ENCODE measurements around the gene RAD9A. TPM values are rescaled to one million over a fixed set of nuclear protein-coding genes. Genes with fewer than 3 reads are reported as not detected.
A peak's percentile ranks its signal among the peaks of the same experiment; 100 is the strongest.

RAD9A gene
- 8.3 and 13.6 TPM in 2 replicates for total RNA-seq

DNA sequence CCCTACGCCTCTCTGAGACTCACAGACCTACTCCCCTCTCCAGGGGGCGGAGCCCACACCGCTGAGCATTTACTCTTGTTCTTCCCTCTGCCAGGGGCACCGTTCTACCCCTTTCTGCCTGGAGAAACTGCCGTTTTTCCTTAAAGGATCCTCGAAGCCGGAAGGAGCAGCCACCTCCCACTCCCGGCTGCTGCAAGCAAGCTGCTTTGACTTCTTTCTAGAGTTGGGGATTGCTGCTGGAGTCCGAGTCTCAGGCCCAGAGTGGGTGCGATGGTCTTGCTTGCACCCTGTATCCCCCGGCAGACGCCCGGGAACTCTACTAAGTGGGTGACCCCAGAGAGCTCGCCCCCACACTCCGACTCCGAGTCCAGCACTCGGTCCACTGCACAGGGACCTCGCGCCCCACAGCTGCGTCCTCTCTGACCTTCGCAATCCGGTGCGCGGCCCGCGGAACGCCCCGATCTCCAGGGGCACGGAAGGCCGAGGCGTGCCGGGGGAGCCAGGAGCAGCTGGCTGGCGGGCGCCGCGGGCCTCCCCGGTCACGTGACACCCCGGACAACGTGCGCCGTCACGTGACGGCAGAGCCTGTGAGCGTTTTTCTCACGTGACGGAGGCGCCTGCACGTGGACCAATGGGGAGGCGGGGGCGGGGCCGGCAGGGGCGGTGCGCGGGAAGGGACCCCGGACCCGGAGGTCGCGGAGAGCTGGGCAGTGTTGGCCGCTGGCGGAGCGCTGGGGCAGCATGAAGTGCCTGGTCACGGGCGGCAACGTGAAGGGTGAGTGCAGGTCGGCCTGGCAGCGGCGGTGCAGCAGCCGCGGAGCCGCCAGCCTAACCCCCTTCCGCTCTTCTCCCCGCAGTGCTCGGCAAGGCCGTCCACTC lies at the start of gene RAD9A:
TSS of gene RAD9A (plus strand) at position 683 of the 879 bp plus-strand sequence. CDS start at position 742, 59 bp downstream.
- TF ChIP-seq, protein P1, sequence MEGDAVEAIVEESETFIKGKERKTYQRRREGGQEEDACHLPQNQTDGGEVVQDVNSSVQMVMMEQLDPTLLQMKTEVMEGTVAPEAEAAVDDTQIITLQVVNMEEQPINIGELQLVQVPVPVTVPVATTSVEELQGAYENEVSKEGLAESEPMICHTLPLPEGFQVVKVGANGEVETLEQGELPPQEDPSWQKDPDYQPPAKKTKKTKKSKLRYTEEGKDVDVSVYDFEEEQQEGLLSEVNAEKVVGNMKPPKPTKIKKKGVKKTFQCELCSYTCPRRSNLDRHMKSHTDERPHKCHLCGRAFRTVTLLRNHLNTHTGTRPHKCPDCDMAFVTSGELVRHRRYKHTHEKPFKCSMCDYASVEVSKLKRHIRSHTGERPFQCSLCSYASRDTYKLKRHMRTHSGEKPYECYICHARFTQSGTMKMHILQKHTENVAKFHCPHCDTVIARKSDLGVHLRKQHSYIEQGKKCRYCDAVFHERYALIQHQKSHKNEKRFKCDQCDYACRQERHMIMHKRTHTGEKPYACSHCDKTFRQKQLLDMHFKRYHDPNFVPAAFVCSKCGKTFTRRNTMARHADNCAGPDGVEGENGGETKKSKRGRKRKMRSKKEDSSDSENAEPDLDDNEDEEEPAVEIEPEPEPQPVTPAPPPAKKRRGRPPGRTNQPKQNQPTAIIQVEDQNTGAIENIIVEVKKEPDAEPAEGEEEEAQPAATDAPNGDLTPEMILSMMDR (IDR thresholded peaks at IDR 0.05; ENCODE audit: insufficient read depth, low read length, poor library complexity, severe bottlenecking) = no peak
- no peaks in the 10 kb centered on the region for H3K36me3 ChIP-seq (ENCODE audit: control insufficient read depth, insufficient read depth, low read length)
- DNase-seq (ENCODE audit: low read depth) = no peak

DNA sequence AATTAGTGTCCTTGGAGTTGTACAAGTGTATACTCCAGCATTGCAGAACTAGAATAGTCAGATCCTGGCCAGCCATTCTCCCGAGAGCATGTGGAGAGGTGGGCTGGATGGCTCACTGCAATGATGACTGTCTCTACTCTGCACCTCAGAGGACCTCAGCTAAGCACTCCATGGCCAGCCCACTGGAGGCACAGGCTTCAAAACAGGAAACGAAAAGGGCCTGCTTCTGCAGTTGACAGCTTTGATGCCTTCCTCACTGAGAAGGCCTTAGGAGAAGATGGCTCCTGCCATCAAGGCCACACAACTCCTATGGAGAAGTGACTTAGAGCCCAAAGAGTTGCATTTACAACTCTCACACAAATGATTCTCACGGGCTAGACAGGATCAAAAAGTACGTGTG lies 47.5 kb upstream of the RAD9A start:
- no peak for DNase-seq (ENCODE audit: low read depth)
- TF ChIP-seq, protein P1 (IDR thresholded peaks at IDR 0.05; ENCODE audit: insufficient read depth, low read length, poor library complexity, severe bottlenecking) = no peak
- Histone ChIP-seq H3K4me3 (ENCODE audit: low read depth, low read length) (no peak overlapping the region), H3K36me3 (ENCODE audit: control insufficient read depth, insufficient read depth, low read length) (no peaks in the 10 kb centered on the region), H3K27me3 (ENCODE audit: control insufficient read depth, insufficient read depth, low read length) (no peaks in the 10 kb centered on the region)

More for the DNA sequence above, at the start of gene RAD9A:
- H3K4me3 ChIP-seq (ENCODE audit: low read depth, low read length) = peak within 1 kb of the TSS; percentile 75
- H3K27me3 ChIP-seq (ENCODE audit: control insufficient read depth, insufficient read depth, low read length) = no peaks in the 10 kb centered on the region

DNA sequence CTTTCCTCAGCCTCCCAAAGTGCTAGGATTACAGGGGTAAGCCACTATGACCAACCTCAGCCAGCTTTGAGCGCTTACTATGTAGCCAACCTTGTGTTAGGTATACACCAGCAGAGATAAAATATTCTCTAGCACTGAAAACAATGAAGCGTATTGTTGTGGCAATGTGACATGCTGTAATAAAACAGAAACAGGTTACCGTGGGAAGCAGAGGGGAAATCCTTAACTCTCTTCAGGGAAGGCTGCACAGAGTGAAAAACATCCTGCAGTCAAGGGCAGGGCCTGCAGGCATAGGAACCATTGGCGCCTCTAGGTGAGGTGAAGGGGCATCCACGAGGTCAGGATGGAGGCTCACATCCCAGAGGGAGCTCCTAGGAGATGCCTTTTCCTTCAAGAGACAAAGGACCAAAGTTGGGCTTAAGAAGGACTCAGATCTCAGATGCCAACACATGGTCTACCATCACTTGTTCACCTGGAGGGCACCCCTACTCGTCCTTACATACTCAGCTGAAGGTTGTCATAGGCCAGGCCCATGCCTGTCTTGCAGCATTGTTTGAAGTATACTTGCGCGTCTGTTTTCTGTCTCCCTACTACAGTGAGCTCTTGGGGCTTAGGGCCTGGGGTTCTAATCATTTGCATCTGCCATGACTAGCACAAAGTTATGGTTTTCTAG lies 46.4 kb upstream of the RAD9A start:
- Histone ChIP-seq H3K36me3 (ENCODE audit: control insufficient read depth, insufficient read depth, low read length) (no peaks in the 10 kb centered on the region), H3K27me3 (ENCODE audit: control insufficient read depth, insufficient read depth, low read length) (no peaks in the 10 kb centered on the region), H3K4me3 (ENCODE audit: low read depth, low read length) (no peak overlapping the region)
- TF ChIP-seq, protein P1 (IDR thresholded peaks at IDR 0.05; ENCODE audit: insufficient read depth, low read length, poor library complexity, severe bottlenecking) = no peak
- no peak for DNase-seq (ENCODE audit: low read depth)

DNA sequence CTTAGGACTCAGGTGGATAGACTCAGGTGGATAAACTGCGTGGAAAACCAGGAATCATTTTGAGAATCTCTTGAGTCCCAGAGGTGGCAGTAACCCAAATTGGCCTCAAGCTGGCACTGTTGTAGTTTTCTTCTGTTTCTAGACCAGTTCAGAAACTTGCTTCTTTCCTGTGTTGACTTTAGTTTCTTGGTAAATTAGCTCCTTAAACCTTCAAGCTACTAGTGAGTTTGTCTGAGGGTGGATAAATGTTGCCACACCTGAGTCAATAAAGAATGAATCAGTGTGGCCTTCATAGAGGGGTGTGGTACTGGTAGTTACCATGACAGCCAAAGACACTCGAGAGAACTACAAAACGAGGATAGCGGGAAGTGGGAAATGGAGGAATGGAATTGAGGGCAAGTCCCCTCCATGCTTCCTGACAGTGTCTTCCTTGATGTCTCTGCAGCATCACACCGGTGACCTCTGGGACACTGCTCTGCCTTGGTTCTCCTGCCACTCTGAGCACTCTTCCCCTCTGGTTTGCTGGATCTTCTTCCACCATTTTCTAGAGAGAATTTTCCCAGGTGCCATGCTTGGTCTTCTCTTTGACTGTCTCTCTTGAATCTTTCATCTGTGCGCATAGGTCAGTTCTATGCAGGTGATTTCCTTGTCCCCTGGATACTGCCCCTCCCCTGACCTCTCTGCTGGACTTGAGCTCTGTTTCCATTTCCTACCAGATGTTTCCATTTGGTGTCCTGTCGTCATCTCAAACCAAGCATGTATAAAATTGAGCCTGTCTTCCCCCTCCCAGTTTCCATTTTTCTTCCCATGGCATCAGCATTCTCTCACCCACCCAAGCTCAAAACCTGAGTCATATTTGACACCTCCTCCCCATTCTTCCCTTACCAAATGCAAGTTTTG lies 45.6 kb upstream of the RAD9A start:
- H3K27me3 ChIP-seq (ENCODE audit: control insufficient read depth, insufficient read depth, low read length) = no peaks in the 10 kb centered on the region
- TF ChIP-seq, protein P1 (IDR thresholded peaks at IDR 0.05; ENCODE audit: insufficient read depth, low read length, poor library complexity, severe bottlenecking) = peak; percentile 83
- H3K36me3 ChIP-seq (ENCODE audit: control insufficient read depth, insufficient read depth, low read length) = no peaks in the 10 kb centered on the region
- DNase-seq (ENCODE audit: low read depth) = no peak
- H3K4me3 ChIP-seq (ENCODE audit: low read depth, low read length) = no peak overlapping the region

DNA sequence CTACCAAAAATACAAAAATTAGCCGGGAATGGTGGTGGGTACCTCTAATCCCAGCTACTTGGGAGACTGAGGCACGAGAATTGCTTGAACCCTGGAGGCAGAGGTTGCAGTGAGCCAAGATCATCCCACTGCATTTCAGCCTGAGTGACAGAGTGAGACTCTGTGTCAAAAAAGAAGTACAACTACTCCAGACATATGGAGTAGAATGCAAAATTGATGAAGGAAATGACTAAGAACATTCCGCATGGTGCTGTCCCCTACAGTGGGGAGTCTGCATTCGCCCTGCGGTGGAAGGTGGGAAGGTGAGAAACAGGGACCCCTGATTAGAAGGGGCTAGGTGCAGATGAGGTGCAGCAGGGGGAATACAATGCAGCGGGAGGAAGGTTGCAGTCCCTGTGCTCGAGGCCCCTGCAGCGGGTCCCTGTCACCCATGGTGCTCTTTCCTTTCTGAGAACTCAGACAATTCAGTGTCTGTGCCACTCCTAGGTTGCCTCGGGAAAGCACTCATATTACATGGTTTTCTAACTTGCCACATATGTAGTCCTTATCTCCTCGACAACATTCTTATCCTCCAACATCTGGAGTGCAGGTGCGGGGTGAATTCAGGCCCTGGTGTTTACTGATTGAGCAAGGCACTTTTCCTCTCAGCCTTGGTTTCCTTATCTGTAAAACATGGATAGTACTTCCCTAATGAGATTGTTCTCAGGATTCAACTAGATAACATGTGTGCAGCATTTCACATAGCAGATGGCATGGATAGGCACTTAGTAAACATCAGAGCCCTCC lies 43.6 kb upstream of the RAD9A start:
- no peak for DNase-seq (ENCODE audit: low read depth)
- Histone ChIP-seq H3K36me3 (ENCODE audit: control insufficient read depth, insufficient read depth, low read length) (no peaks in the 10 kb centered on the region), H3K27me3 (ENCODE audit: control insufficient read depth, insufficient read depth, low read length) (no peaks in the 10 kb centered on the region), H3K4me3 (ENCODE audit: low read depth, low read length) (no peak overlapping the region)
- TF ChIP-seq, protein P1 (IDR thresholded peaks at IDR 0.05; ENCODE audit: insufficient read depth, low read length, poor library complexity, severe bottlenecking) = no peak

All from kidney epithelial cell (primary cell).